Left ventricle myocardium inferior (tissue), 1 donor: ENCODE results near the gene ALOX12B. TPM values are rescaled to one million over a fixed set of nuclear protein-coding genes. Genes with fewer than 3 reads are reported as not detected.

Experiments used
- DNase-seq: peaks from one replicate; pipeline ENCODE4 v3.0.0-alpha.2; 2020
- H3K27ac ChIP-seq: fragments of 200-600 bp; replicated peaks from 2 replicates; pipeline ENCODE4 v1.8.0; 2021
- H3K27me3 ChIP-seq: fragments of 200-600 bp; 2 replicates; pipeline ENCODE4 v1.8.0; 2021; ENCODE audit warnings: low read depth
- H3K36me3 ChIP-seq: fragments of 200-600 bp; 2 replicates; pipeline ENCODE4 v1.8.0; 2021
- H3K4me1 ChIP-seq: fragments of 200-600 bp; 2 replicates; pipeline ENCODE4 v1.8.0; 2021
- H3K4me3 ChIP-seq: fragments of 200-600 bp; 2 replicates; pipeline ENCODE4 v1.8.0; 2021; ENCODE audit warnings: mild to moderate bottlenecking, moderate library complexity
- H3K9me3 ChIP-seq: fragments of 200-600 bp; replicated peaks from 2 replicates; pipeline ENCODE4 v1.8.0; 2021
- intact Hi-C: fragments of 100-400 bp; cut with micrococcal nuclease; formaldehyde crosslinking; loops from one replicate; pipeline ENCODE4 v1.11.0; 2022
- total RNA-seq: library from RNA; stranded (reverse); fragmentation: NEBNext Ultra II Directional; extraction: Animal tissue kit (Norgen Biotek cat#: 25700); gene quantifications from one replicate; pipeline ENCODE4 v1.2.1, GENCODE V29; 2021
- TF ChIP-seq, protein P1 (sequence below): fragments of 200-600 bp; IDR thresholded peaks from 2 replicates; pipeline ENCODE4 v1.8.0; 2021; ENCODE audit warnings: antibody characterized with exemption, mild to moderate bottlenecking, borderline replicate concordance
- donor health status: DM: no; HTN: yes; CAD: no; lungs with severe emphysema.

Gene ALOX12B
- total RNA-seq, 1 donor from 2014 or later: not detected

DNA sequence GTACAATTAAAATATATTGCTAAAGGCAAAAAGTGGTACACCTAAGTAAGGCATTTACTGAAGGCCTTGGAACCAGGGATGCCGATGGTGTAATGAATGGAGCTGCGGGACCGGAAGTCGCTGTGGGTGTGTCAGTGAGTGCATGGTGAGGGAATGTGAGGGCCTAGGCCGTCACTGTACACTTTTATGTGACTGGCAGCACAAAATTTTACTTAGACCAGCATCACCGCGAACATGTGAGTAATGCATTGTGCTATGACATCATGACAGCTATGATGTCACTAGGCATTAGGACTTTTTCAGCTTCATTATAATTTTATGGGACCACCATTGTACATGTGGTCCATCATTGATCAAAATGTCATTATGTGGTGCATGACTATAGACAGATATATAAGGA is 33.9 kb downstream of the ALOX12B start:
- no peaks in the 10 kb centered on the region for H3K36me3 ChIP-seq
- no peak for DNase-seq
- H3K9me3 ChIP-seq: no peaks in the 10 kb centered on the region
- no peaks in the 10 kb centered on the region for H3K4me1 ChIP-seq
- TF ChIP-seq, protein P1, sequence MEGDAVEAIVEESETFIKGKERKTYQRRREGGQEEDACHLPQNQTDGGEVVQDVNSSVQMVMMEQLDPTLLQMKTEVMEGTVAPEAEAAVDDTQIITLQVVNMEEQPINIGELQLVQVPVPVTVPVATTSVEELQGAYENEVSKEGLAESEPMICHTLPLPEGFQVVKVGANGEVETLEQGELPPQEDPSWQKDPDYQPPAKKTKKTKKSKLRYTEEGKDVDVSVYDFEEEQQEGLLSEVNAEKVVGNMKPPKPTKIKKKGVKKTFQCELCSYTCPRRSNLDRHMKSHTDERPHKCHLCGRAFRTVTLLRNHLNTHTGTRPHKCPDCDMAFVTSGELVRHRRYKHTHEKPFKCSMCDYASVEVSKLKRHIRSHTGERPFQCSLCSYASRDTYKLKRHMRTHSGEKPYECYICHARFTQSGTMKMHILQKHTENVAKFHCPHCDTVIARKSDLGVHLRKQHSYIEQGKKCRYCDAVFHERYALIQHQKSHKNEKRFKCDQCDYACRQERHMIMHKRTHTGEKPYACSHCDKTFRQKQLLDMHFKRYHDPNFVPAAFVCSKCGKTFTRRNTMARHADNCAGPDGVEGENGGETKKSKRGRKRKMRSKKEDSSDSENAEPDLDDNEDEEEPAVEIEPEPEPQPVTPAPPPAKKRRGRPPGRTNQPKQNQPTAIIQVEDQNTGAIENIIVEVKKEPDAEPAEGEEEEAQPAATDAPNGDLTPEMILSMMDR: no peak
- intact Hi-C loops: no loop called here
- no peak overlapping the region for H3K27ac ChIP-seq
- peaks cover 38% of the 10 kb centered on the region for H3K27me3 ChIP-seq
- no peak overlapping the region for H3K4me3 ChIP-seq

DNA sequence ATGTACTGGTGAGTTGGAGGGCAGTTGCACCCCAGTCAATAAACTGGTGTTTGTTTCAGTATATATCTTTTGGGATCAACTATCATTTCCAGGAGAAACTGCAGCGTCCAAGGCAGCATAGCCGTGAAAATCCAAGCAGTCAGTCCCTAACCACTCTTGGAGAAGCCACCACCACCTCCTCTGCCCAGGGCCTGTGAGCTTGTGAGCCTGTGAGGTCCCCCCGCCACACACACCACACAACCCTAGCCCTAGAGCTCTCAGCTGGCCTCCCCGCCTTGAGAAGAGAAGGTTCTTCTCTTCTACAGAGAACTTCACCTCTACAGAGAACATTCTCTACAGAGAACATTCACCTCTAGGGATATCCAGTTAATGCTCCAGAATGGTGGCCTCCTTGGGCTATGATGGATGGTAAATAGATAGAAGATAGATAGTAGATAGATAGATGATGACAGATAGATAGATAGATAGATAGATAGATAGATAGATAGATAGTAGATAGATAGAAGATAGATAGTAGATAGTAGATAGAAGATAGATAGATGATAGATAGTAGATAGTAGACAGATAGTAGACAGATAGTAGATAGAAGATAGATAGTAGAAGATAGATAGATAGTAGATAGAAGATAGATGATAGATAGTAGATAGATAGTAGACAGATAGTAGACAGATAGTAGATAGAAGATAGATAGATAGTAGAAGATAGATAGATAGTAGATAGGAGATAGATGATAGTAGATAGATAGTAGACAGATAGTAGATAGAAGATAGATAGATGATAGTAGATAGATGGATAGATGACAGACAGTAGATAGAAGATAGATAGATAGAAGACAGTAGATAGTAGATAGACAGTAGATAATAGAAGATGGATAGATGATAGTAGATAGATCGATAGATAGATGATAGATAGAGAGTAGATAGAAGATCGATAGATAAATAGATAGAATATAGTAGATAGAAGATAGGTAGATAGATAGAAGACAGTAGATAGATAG is 35.0 kb downstream of the ALOX12B start:
- no peak overlapping the region for H3K4me3 ChIP-seq
- no peaks in the 10 kb centered on the region for H3K9me3 ChIP-seq
- intact Hi-C loops: no loop called here
- no peak for DNase-seq
- no peaks in the 10 kb centered on the region for H3K4me1 ChIP-seq
- no peak overlapping the region for H3K27ac ChIP-seq
- no peaks in the 10 kb centered on the region for H3K36me3 ChIP-seq
- peaks cover 35% of the 10 kb centered on the region for H3K27me3 ChIP-seq
- TF ChIP-seq, protein P1: no peak

DNA sequence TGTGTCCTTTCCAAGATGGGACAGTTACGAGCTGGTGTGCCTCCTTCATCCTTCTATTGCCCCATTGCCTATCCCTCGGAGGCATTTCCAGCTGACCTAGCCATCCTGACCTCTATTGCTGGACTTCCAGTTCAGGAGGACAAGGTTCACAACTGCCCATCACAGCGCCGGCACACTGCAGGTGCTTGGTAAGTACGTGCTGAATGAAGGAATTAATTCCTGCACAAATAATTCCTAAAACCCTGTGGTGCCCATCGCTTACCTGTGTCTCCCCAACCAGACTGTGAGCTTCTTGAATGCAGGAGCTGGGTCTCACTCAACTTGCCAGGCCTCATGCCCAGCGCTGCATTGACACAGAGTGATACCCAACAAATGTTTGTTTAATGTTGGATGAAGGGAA is 35.7 kb downstream of the ALOX12B start:
- no peaks in the 10 kb centered on the region for H3K36me3 ChIP-seq
- H3K27ac ChIP-seq: no peak overlapping the region
- H3K4me1 ChIP-seq: no peaks in the 10 kb centered on the region
- intact Hi-C loops: no loop called here
- H3K9me3 ChIP-seq: no peaks in the 10 kb centered on the region
- H3K4me3 ChIP-seq: no peak overlapping the region
- TF ChIP-seq, protein P1: no peak
- peaks cover 34% of the 10 kb centered on the region for H3K27me3 ChIP-seq
- DNase-seq: no peak

DNA sequence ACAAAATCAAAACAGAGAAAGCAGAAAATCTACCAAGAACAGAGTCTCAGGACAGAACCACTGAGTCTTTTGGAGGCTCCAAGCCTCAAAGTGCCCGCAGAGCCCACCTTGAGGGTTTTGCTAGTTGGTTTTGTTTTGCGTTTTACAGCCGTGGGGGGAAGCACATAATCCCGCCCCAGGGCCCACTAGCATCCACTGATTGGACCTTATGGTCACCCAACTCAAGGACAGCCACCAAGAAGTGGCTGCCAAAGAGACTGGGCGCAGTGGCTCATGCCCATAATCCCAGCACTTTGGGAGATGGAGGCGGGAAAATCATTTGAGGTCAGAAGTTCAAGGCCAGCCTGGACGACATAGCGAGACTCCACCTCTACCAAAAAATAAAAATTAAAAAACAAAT is 38.8 kb downstream of the ALOX12B start:
- no peaks in the 10 kb centered on the region for H3K4me1 ChIP-seq
- intact Hi-C loops: no loop called here
- no peaks in the 10 kb centered on the region for H3K36me3 ChIP-seq
- H3K9me3 ChIP-seq: no peaks in the 10 kb centered on the region
- H3K4me3 ChIP-seq: no peak overlapping the region
- H3K27me3 ChIP-seq: peaks cover 41% of the 10 kb centered on the region
- no peak overlapping the region for H3K27ac ChIP-seq
- DNase-seq: no peak
- TF ChIP-seq, protein P1: no peak

DNA sequence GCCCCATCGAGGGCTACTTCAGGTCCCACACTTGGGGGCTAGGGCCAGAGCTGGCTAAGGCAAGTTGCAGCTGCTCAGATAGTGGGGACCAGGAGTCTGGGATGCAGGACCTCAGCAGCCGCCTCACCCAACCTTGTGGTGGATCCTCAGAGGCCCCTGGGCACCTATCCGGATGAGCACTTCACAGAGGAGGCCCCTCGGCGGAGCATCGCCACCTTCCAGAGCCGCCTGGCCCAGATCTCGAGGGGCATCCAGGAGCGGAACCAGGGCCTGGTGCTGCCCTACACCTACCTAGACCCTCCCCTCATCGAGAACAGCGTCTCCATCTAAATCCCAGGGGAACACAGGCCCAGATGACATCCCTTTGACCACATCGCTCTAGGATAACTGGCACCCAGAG is 39.3 kb downstream of the ALOX12B start:
- Histone ChIP-seq H3K27me3 (peaks cover 36% of the 10 kb centered on the region), H3K36me3 (no peaks in the 10 kb centered on the region), H3K4me1 (no peaks in the 10 kb centered on the region), H3K9me3 (no peaks in the 10 kb centered on the region), H3K4me3 (no peak overlapping the region), H3K27ac (no peak overlapping the region)
- DNase-seq: no peak
- TF ChIP-seq, protein P1: no peak
- intact Hi-C loops: no loop called here
